Esophagus muscularis mucosa (tissue), 4 donors: ENCODE data around the gene FGF22. TPM values are rescaled to one million over a fixed set of nuclear protein-coding genes. Genes with fewer than 3 reads are reported as not detected.

Experiments
- DNase-seq: peaks from one replicate; pipeline ENCODE4 v3.0.0-alpha.2; 2017; ENCODE audit errors: extremely low spot score
- H3K27ac ChIP-seq, 4 donors: fragments of 200-600 bp; sonication (generic); replicated peaks in 1 of 4; 1 replicate in 3 of 4; 2 replicates in 1 of 4; pipeline ENCODE4 v1.5.1; 2016 to 2019; ENCODE audit warnings: mild to moderate bottlenecking in 1 of 4
- H3K27me3 ChIP-seq, 4 donors: fragments of 200-600 bp; sonication (generic); one replicate each; pipeline versions ENCODE4 v1.5.1 to v1.6.0; 2016 to 2019
- H3K36me3 ChIP-seq, 4 donors: fragments of 200-600 bp; sonication (generic); one replicate each; pipeline ENCODE4 v1.5.1; 2016 to 2019
- H3K4me1 ChIP-seq, 4 donors: fragments of 200-600 bp; sonication (generic); one replicate each; pipeline ENCODE4 v1.5.1; 2016 to 2019
- H3K4me3 ChIP-seq, 4 donors: fragments of 200-600 bp; sonication (generic); 1 replicate in 2 of 4; 2 replicates in 2 of 4; pipeline ENCODE4 v1.5.1; 2016 to 2019; ENCODE audit warnings: mild to moderate bottlenecking in 4 of 4, moderate library complexity in 1 of 4
- H3K9me3 ChIP-seq, 4 donors: fragments of 200-600 bp; sonication (generic); 1 replicate in 3 of 4; 2 replicates in 1 of 4; pipeline ENCODE4 v1.5.1; 2016 to 2019
- EP300 ChIP-seq: sonication (generic); formaldehyde crosslinking; IDR thresholded peaks from one replicate; pipeline ENCODE4 v1.6.1; 2017; ENCODE audit warnings: antibody characterized with exemption
- POLR2A ChIP-seq: fragments of 450-650 bp; IDR thresholded peaks from one replicate; pipeline ENCODE4 v1.6.1; 2017; ENCODE audit warnings: antibody characterized with exemption, moderate library complexity, mild to moderate bottlenecking, low read depth
- POLR2AphosphoS5 ChIP-seq, 2 donors: sonication (generic); formaldehyde crosslinking; IDR thresholded peaks; one replicate each; pipeline ENCODE4 v1.6.1; 2017; ENCODE audit warnings: antibody characterized with exemption in 2 of 2
- WGBS: methylation state at CpG from one replicate; pipeline ENCODE4 v1.1.5; 2018; 5-methylcytosine and 5-hydroxymethylcytosine counted together
- intact Hi-C: fragments of 100-400 bp; cut with DNase I; formaldehyde crosslinking; loops from one replicate; pipeline ENCODE4 v1.15.1; 2023
- total RNA-seq, 4 donors: library from RNA; depleted of rRNA; stranded (reverse); fragments of >200 nt; gene quantifications; one replicate each; pipeline versions ENCODE4 v1.1.0 to v1.2.1, GENCODE V29; 2016
- TF ChIP-seq, protein P1 (sequence below), 3 experiments: fragments of 200-600 bp in 2 of 3; fragments of 450-650 bp in 1 of 3; sonication (generic) in 2 of 3; IDR thresholded peaks; one replicate each; pipeline ENCODE4 v1.5.1; 2017 to 2019; ENCODE audit warnings: antibody characterized with exemption in 3 of 3, mild to moderate bottlenecking in 2 of 3, moderate library complexity in 1 of 3

Gene FGF22
- total RNA-seq, 4 donors from 2014 or later = 0.50 to 2.1 (median 1.4) TPM

DNA sequence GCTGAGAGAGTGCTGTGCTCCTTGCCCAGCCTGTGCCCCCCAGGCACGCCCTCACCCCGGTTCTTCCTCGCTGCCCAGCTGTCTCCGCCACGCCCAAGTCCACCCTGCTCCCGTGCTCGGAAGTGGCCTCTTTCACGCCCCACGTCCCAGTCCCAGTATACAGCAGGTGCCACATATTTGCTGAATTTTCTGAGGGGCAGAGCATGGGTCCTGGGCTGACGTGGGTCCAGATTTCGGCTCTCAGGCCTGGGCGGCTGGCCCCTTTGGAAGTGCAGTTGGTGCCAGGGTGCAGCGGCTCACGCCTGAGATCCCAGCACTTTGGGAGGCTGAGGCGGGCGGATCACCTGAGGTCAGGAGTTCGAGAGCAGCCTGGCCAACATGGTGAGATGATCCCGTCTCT, 46.6 kb upstream of the FGF22 start:
- intact Hi-C loops = no loop called here
- Histone ChIP-seq H3K9me3 (no peaks in the 10 kb centered on the region), H3K4me3 (no peak overlapping the region), H3K36me3 (no peaks in the 10 kb centered on the region), H3K27me3 (peaks cover 12 to 92% (median 33%) of the 10 kb centered on the region in 4 donors), H3K4me1 (peaks cover 19 to 33% (median 26%) of the 10 kb centered on the region in 4 donors), H3K27ac (no peak overlapping the region)
- TF ChIP-seq, protein P1, sequence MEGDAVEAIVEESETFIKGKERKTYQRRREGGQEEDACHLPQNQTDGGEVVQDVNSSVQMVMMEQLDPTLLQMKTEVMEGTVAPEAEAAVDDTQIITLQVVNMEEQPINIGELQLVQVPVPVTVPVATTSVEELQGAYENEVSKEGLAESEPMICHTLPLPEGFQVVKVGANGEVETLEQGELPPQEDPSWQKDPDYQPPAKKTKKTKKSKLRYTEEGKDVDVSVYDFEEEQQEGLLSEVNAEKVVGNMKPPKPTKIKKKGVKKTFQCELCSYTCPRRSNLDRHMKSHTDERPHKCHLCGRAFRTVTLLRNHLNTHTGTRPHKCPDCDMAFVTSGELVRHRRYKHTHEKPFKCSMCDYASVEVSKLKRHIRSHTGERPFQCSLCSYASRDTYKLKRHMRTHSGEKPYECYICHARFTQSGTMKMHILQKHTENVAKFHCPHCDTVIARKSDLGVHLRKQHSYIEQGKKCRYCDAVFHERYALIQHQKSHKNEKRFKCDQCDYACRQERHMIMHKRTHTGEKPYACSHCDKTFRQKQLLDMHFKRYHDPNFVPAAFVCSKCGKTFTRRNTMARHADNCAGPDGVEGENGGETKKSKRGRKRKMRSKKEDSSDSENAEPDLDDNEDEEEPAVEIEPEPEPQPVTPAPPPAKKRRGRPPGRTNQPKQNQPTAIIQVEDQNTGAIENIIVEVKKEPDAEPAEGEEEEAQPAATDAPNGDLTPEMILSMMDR (IDR thresholded peaks at IDR 0.05) = no peak
- TF ChIP-seq POLR2AphosphoS5 (IDR thresholded peaks at IDR 0.05) (no peak), EP300 (no peak), POLR2A (no peak)
- 91% methylated on average over 12 of the region's 18 CpGs for WGBS
- DNase-seq = no peak

DNA sequence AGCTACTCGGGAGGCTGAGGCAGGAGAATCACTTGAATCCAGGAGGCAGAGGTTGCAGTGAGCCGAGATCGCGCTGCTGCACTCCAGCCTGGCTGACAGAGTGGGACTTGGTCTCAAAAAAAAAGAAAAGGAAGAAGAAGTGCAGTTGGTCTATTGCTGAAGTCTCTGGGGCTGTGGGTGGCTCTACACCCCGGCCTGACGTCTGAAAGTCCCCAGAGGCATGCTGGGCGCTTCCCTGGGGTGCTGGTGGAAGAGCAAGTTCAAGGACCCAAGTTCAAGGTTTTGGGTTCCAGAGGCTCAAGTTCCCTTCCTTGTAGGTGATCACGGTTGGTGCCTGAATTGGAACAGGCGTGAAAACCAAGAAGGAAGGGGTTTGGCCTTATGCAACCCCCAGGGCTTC, 46.2 kb upstream of the FGF22 start:
- intact Hi-C loops = no loop called here
- no peak for DNase-seq

DNA sequence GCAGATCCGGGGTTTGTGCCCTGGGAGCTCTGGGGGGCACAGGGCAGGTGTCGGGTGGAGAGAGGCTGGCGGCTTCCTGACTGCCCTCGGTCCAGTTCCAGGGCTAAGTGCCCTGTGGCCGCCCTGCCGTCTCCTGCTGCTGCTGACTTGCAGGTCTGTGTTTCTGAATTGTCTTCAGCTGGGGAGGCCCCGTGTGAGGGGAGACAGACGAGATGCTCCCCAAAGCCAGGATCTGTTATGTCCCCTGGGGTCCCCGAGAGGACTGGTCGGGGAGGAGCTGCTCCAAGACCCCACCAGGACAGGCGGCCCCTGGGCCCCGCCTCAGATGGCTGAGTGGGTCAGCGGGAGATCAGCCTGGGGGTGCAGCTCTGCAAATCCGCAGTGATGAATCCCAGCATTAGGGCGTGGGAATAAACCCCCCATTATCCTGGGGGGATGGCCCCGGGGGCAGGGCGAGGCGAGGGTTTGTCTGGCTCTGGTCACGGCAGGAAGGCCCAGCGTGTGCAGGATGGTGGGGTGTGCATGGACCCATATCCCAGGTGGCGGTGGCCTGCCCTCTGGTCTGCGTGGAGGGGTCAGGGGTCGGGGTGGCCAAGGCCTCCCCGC, 45.3 kb upstream of the FGF22 start:
- Histone ChIP-seq H3K27me3 (peaks cover 10 to 78% (median 20%) of the 10 kb centered on the region in 4 donors), H3K4me3 (no peak overlapping the region), H3K9me3 (no peaks in the 10 kb centered on the region), H3K27ac (no peak overlapping the region), H3K4me1 (peaks cover 8 to 20% (median 14%) of the 10 kb centered on the region in 4 donors), H3K36me3 (no peaks in the 10 kb centered on the region)
- intact Hi-C loops = no loop called here
- 74% methylated on average over 16 of the region's 24 CpGs for WGBS
- no peak for DNase-seq
- no peak for TF ChIP-seq POLR2AphosphoS5 (IDR thresholded peaks at IDR 0.05)
- TF ChIP-seq, protein P1 (IDR thresholded peaks at IDR 0.05) = no peak
- TF ChIP-seq POLR2A = no peak
- no peak for TF ChIP-seq EP300

More for the DNA sequence above, 46.2 kb upstream of the FGF22 start:
- 68% methylated on average over 9 of the region's 9 CpGs for WGBS
- Histone ChIP-seq H3K4me1 (peaks cover 14 to 28% (median 21%) of the 10 kb centered on the region in 4 donors), H3K27me3 (peaks cover 12 to 87% (median 28%) of the 10 kb centered on the region in 4 donors), H3K9me3 (no peaks in the 10 kb centered on the region), H3K36me3 (no peaks in the 10 kb centered on the region), H3K27ac (no peak overlapping the region), H3K4me3 (no peak overlapping the region)
- TF ChIP-seq EP300 (no peak), POLR2A (no peak), POLR2AphosphoS5 (IDR thresholded peaks at IDR 0.05) (no peak)
- TF ChIP-seq, protein P1 (IDR thresholded peaks at IDR 0.05) = no peak

DNA sequence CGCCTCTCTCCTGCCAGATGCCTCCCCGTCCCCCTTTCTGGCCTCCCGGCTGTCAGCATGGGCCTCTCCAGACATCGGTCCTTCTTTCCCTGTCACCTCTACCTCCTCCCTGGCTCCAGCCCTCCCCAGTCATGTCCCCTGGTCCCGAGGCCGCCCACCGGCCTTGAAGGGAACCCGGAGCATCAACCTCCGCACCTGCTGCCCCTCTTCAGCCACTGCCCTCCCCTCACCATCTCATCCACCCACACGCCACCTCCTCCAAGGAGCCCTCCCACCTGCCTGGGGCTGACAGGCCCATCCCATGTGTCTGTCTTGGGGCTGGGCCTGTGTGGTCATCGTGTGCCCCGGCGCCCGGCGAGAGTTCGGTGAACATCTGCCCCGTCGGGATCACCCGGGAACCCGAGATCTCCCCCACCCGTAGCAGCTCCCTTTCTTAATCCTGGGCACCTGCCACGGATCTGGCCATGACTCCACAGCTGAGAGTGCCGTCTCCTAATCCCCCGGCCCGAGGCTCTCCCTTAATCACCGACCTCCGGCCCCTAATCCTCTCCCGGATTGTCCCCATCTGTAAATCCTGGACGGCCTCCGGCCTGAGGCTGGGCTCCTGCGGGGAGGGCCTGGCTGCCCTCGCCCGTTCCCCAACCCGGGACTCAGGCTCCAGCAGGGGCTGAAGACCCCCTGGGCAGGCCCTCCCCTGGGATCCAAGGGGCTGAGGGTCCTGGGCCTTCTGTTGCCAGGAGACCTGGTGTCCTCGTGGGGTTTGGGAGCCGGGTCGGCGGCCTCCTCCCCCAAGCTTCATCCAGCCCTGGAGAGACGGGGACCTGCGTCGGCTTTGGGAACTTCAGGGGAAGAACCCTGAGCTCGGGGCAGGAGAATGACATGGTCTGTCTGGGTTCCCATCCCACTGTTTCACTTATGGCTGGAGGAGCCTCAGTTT, 44.1 kb upstream of the FGF22 start:
- intact Hi-C loops = no loop called here
- Histone ChIP-seq H3K27ac (no peak overlapping the region), H3K9me3 (no peaks in the 10 kb centered on the region), H3K36me3 (no peaks in the 10 kb centered on the region), H3K27me3 (peaks cover 8 to 72% (median 16%) of the 10 kb centered on the region in 4 donors), H3K4me1 (peaks cover 6 to 13% (median 8%) of the 10 kb centered on the region in 4 donors), H3K4me3 (no peak overlapping the region)
- WGBS = 82% methylated on average over 42 of the region's 42 CpGs
- TF ChIP-seq EP300 = no peak
- TF ChIP-seq POLR2AphosphoS5 (IDR thresholded peaks at IDR 0.05) = no peak
- TF ChIP-seq, protein P1 (IDR thresholded peaks at IDR 0.05) = no peak
- no peak for TF ChIP-seq POLR2A
- DNase-seq = no peak
